GM19043 (cell line): ENCODE data around the gene STK38L.
A peak's percentile ranks its signal among the peaks of the same experiment; 100 is the strongest.

ENCODE experiments used
- ATAC-seq: cut with Tn5 transposase; IDR thresholded peaks from one replicate; pipeline ENCODE4 v1.9.1; 2021; ENCODE audit warnings: low read depth; ENCODE audit not compliant: unreplicated experiment

The STK38L gene

GRCh38 chr12:27243804-27244688, at the start of gene STK38L:
Gene STK38L, plus strand, starts transcription at chr12:27244286. Its CDS starts 53,435 bp downstream, at chr12:27297721.
- ATAC-seq: peak; percentile 89

GRCh38 chr12:27194644-27195043, 49.4 kb upstream of the STK38L start:
- ATAC-seq: no peak

GRCh38 chr12:27198036-27198435, 46.0 kb upstream of the STK38L start:
- ATAC-seq: no peak

GRCh38 chr12:27199638-27200300, 44.3 kb upstream of the STK38L start:
- ATAC-seq: no peak

GRCh38 chr12:27201169-27201568, 42.9 kb upstream of the STK38L start:
- ATAC-seq: no peak

- no peak for ATAC-seq
Measured at GRCh38 chr12:27206801-27207502, 37.1 kb upstream of the STK38L start.

DNA sequence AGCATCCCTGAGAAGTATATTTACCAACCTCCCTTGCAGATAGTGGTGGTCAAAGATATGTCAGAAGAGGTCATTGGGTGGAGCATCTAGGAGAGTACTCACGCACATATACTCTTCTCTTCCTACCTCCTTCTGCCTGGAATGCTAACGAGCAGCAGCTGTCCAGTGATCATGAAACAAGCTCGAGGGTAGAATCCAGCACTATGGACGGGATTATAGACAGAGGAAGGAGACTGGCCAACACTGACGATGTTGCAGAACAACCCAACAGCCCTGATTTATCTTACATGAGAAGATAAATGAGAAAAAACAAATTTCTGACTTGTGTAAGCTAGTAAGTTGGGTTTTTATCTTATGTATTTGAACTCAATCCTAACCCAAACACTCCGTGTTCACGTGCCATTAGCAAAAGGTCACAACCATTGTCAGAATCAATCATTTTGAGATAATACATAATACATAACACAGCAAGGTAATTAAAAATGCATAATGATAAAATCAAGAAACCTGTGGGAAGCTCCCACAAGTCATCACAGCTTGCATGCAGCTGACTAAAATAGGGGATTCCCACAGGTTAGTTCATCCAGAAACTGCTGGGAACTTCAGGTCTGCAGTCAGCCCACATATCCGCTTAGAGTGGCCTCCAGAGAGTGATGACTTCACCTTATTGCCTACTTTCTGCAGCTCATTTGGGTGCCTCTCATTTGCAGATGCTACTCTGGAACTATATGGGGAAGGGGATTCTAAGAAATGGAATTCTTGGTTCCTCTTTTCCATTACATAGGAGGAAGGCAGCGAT, 36.3 kb upstream of the STK38L start:
- ATAC-seq: peak; percentile 78

DNA sequence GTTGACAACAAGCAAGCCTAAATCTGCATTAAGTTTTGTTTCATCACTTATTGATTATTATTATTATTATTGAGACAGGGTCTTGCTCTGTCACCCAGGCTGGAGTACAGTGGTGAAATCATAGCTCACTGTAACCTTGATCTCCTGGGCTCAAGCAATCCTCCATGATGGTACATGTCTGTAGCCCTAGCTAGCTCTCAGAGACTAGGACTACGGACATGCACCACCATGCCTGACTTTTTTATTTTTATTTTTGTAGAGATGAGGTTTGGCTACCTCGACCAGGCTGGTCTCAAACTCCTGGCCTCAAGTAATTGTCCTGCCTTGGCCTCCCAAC, 35.7 kb upstream of the STK38L start:
- ATAC-seq: peak; percentile 20

DNA sequence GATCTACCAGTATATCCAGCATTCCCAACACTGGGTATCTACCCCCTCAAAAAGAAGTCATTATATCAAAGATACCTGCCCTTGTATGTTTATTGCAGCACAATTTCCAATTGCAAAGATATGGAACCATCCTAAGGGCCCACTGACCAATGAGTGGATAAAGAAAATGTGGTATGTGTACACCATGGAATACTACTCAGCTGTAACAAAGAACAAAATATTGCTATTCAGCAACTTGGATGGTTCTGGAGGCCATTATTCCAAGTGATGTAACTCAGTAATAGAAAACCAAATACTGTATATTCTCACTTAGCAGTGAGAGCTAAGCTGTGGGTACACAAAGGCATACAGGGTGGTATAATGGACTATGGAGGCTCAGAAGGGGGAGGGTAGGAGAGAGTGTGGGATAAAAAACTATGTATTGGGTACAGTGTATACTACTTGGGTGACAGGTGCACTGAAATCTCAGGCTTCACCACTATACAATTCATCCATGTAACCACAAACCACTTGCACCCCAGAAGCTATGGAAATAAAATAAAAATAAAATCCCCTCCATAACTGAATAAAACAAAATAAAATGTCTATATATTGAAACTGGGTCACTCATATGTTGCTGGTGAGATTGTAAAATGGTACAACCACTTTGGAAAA, 34.7 kb upstream of the STK38L start:
- ATAC-seq: no peak

DNA sequence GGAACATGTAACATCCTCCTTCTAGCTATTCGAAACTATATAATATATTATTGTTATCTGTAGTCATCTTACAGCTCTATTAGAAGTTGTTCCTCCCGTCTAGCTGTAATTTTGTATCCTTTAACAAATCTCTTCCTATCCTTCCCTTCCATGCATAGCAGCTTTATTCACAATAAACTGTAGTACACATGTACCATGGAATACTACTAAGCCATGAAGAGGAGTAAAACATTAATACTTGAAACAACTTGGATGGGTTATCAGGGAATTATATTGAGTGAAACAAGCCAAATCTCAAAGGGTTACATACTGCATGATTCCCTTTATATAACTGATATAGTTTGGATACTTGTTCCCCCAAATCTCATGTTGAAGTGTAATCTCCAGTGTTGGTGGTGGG, 33.9 kb upstream of the STK38L start:
- no peak for ATAC-seq

GRCh38 chr12:27212861-27213260, 31.2 kb upstream of the STK38L start:
- ATAC-seq: no peak

DNA sequence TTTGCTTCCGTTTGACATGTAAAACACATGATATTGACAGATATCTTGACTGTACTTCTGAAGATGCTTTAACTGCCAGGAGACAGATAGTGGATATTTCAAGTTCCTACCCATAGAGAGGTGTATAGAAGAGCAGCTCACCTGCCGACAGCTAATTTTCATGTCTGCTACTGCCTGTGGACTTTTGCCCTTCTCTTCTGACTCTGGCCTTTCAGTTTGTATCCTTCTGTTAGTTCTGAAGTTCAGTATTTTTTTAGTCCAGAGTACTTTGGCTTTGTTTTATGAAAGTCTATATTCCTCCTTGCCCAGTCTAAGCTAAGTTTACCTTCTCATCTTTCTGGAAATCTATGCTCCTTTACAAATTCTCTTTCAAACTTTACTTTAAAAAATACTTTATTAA, 30.8 kb upstream of the STK38L start:
- no peak for ATAC-seq

DNA sequence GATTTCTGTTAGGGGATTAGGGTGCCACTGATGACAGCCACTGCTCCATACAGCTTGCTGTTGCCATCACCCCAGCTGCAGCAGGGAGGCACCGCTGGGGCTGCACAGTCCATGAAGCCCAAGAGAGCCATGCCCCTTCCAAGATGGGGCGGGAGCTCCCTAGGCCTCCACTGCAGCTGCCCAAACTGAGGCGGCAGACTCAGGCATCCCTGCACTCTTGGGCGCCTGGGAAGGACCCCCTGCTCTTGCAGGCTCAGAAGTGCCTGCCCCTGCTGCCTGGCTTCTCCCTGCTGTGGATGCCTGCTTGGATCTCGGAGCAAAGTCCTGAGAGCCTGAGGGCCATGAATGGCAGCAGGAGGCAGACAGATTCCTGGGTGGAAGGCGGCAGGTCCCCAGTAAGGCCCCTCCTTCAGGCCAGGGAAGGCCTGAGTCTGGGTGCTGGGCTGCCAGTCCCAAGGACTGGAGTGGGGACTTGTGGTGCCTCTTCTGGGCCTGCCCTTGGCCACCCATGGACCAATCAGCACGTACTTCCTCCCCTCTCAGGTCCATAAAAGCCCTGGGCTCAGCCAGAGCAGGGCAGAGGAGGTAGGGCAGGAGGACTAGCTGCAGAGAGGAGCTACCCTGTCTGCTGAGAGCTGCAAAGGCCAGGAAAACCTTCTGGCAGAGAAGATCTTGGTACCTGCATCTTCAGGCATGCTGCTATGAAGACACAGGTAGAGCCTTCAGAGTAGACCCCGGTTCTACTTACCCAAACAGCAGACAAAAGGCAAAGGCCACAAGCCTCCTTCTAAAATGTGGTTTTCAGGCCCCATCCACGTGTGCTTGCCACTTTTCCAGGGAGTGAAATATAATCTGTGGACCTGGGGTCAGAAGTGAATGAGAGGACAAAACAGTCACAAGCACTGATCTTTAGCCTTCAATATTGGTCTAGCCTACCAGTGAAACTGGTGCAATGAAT, 30.0 kb upstream of the STK38L start:
- no peak for ATAC-seq

DNA sequence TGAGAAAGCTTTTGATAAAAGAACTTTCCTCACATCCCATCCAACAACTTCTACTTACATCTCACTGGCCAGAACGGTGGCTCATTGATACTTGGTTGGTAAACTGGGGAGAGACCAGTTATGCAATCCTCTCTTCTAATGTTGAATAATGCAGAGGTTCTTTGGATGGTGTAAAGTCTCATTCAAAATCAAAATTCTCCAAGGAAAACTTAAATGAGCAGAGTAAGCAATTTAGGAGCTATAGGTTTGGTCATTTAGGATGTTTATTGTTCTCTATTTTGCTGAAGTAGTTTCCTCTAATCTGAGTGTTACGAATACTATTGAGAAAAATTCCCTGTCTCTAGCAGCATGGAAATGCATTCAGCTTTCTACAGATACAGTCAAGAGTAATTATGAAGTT, 26.5 kb upstream of the STK38L start:
- no peak for ATAC-seq

- no peak for ATAC-seq
Measured at GRCh38 chr12:27219693-27220054, 24.4 kb upstream of the STK38L start.

GRCh38 chr12:27220055-27220987, 23.8 kb upstream of the STK38L start:
- peak; percentile 65 for ATAC-seq

DNA sequence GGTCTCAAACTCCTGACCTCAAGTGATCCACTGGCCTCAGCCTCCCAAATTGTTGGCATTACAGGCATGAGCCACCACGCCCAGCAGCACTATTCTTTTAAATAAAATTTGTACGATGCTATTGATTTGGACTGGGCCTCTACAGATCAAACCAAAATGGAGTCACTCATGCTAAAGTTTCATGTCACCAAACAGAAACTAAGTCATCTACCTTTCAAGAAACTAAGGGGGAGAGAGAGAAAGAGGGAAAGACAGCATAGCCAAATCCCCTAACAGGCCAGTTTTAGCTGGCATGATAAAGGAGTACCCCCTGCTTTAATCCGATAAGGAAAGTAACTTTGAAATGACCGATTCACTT, 23.1 kb upstream of the STK38L start:
- no peak for ATAC-seq
